K562 (cell line): ENCODE data around the gene NABP1. TPM values are rescaled to one million over a fixed set of nuclear protein-coding genes. Genes with fewer than 3 reads are reported as not detected.

Experiments
- CAMTA2 ChIP-seq: fragments of 250-450 bp; sonication (Bioruptor Pico); conservative IDR thresholded peaks from 2 replicates; pipeline ENCODE4 v1.5.1; 2022
- CCAR2 ChIP-seq: fragments of 200-400 bp; formaldehyde crosslinking; IDR thresholded peaks from 2 replicates; pipeline ENCODE4 v1.6.1; 2017; ENCODE audit warnings: mild to moderate bottlenecking, low read depth, low read length
- CEBPB ChIP-seq: fragments of 450-650 bp; IDR thresholded peaks from 2 replicates; pipeline ENCODE4 v1.6.1; 2016; ENCODE audit warnings: missing genetic modification characterization, missing compliant biosample characterization
- EHMT2 ChIP-seq: fragments of 450-650 bp; IDR thresholded peaks from 2 replicates; pipeline ENCODE4 v1.6.1; 2018; ENCODE audit warnings: antibody characterized with exemption
- GTF3C2 ChIP-seq: IDR thresholded peaks from 3 replicates; pipeline ENCODE4 v1.6.1; 2011; ENCODE audit warnings: borderline replicate concordance, mild to moderate bottlenecking, moderate library complexity; ENCODE audit not compliant: insufficient read length; ENCODE audit errors: extremely low read depth
- HMBOX1 ChIP-seq: sonication (generic); IDR thresholded peaks from 2 replicates; pipeline ENCODE4 v1.6.1; 2016
- MAFG ChIP-seq: fragments of 450-650 bp; conservative IDR thresholded peaks from 2 replicates; pipeline ENCODE4 v1.6.1; 2016; ENCODE audit warnings: missing genetic modification characterization, missing compliant biosample characterization
- MAFK ChIP-seq: IDR thresholded peaks from 2 replicates; pipeline ENCODE4 v1.6.1; 2011; ENCODE audit warnings: low read length, improper control_type of control experiment
- NFE2 ChIP-seq: IDR thresholded peaks from 2 replicates; pipeline ENCODE4 v1.6.1; 2014; ENCODE audit warnings: antibody characterized with exemption, low read depth
- OTX1 ChIP-seq: fragments of 450-650 bp; formaldehyde crosslinking; IDR thresholded peaks from 2 replicates; pipeline ENCODE4 v1.4.0; 2022; ENCODE audit warnings: mild to moderate bottlenecking
- RBM22 ChIP-seq: fragments of 200-400 bp; formaldehyde crosslinking; IDR thresholded peaks from 2 replicates; pipeline ENCODE4 v1.6.1; 2018; ENCODE audit warnings: low read length, low read depth; ENCODE audit not compliant: poor library complexity, severe bottlenecking
- RREB1 ChIP-seq: fragments of 250-450 bp; sonication (Bioruptor Pico); IDR thresholded peaks from 2 replicates; pipeline ENCODE4 v1.4.0; 2020
- SMARCA4 ChIP-seq: fragments of 450-650 bp; IDR thresholded peaks from 2 replicates; pipeline ENCODE4 v1.6.1; 2016
- TEAD2 ChIP-seq: fragments of 450-650 bp; IDR thresholded peaks from 2 replicates; pipeline ENCODE4 v1.6.1; 2016; ENCODE audit warnings: missing genetic modification characterization, control low read depth, missing compliant biosample characterization
- TRIM24 ChIP-seq, 2 experiments: fragments of 450-650 bp; IDR thresholded peaks; 2 replicates each; pipeline ENCODE4 v1.6.1; 2016
- YBX1 ChIP-seq: fragments of 450-650 bp; IDR thresholded peaks from 2 replicates; pipeline ENCODE4 v1.7.1; 2016; ENCODE audit warnings: mild to moderate bottlenecking
- ZKSCAN3 ChIP-seq: fragments of 250-450 bp; sonication (Bioruptor Pico); IDR thresholded peaks from 2 replicates; pipeline ENCODE4 v1.4.0; 2020
- ZKSCAN8 ChIP-seq: fragments of 200-800 bp; sonication (Bioruptor generic); IDR thresholded peaks from 2 replicates; pipeline ENCODE4 v1.6.1; 2016; ENCODE audit warnings: missing genetic modification characterization, missing compliant biosample characterization
- ZSCAN32 ChIP-seq: fragments of 450-650 bp; formaldehyde crosslinking; IDR thresholded peaks from 2 replicates; pipeline ENCODE4 v1.4.0; 2020; ENCODE audit warnings: mild to moderate bottlenecking, moderate library complexity
- polyA plus RNA-seq, 8 experiments: library from polyadenylated mRNA; depleted of rRNA in 4 of 8; stranded (reverse) in 5 of 8; unstranded in 3 of 8; fragments of >200 nt; fragmentation: Nextera tagmentation in 2 of 8; fragmentation: Illumina TruSeq in 1 of 8; extraction: Ambion mirVana in 2 of 8; extraction: Trizol in 1 of 8; gene quantifications; 2 replicates each; pipeline versions ENCODE4 v1.2.1 to v1.2.3, GENCODE V29; 2011 to 2014; ENCODE audit warnings: inconsistent platforms in 1 of 8, missing spikeins in 1 of 8
- total RNA-seq, 7 experiments: library from RNA; depleted of rRNA in 6 of 7; stranded (reverse); fragments of >200 nt in 6 of 7; fragmentation: Illumina TruSeq in 2 of 7; extraction: Trizol in 2 of 7; gene quantifications; 2 replicates each; pipeline versions ENCODE4 v1.2.1 to v1.2.3, GENCODE V29; 2011 to 2021; ENCODE audit warnings: low replicate concordance in 1 of 7

NABP1 gene
- total and polyA plus RNA-seq, 9 of the 15 experiments (the other 6 are each of a cell fraction or from before 2014, with no cell fraction given) = 12.8 to 44.0 (median 20.2) TPM

GRCh38 chr2:191675807-191676721 lies 1.9 kb upstream of the NABP1 start (continued):
- no peak for TF ChIP-seq RREB1 (CRISPR knock-in tag)
- TF ChIP-seq ZSCAN32 = no peak
- TF ChIP-seq CAMTA2 = no peak
- no peak for TF ChIP-seq ZKSCAN3 (CRISPR knock-in tag)
- TF ChIP-seq OTX1 (CRISPR knock-in tag) = no peak
- TF ChIP-seq RBM22 = no peak
- TF ChIP-seq HMBOX1 = 0 out of 2 replicates have a peak, but pooled peaks have one; percentile 48
- TF ChIP-seq CEBPB = no peak
- TF ChIP-seq TEAD2 (tag) = no peak
- TF ChIP-seq SMARCA4 = peak; percentile 24; the same call in 1 of the 2 replicates
- peak; percentile 60 for TF ChIP-seq MAFK
- TF ChIP-seq GTF3C2 = no peak
- TF ChIP-seq YBX1 = no peak
- peak; percentile 62 for TF ChIP-seq MAFG (tag)
- TF ChIP-seq NFE2 = peak; percentile 72
- no peak for TF ChIP-seq TRIM24 (IDR thresholded peaks at IDR 0.05)
- TF ChIP-seq CCAR2 = no peak
- no peak; the same call in 1 of the 2 replicates for TF ChIP-seq EHMT2
- 0 out of 2 replicates have a peak, but pooled peaks have one; percentile 39 for TF ChIP-seq ZKSCAN8
